Activated naive CD4-positive, alpha-beta T cell treated with anti-CD3 and anti-CD28 coated beads, Interleukin-2, amount 50 U/mL, for 72 hours (primary cell): ENCODE measurements around the gene UPB1. TPM values are rescaled to one million over a fixed set of nuclear protein-coding genes. Genes with fewer than 3 reads are reported as not detected.

Source experiments
- ATAC-seq, 2 donors: fragments of 150-1000 bp; cut with Tn5 transposase; 2 replicates each; pipeline ENCODE4 v1.10.0; 2021; ENCODE audit warnings: mild to moderate bottlenecking in 2 of 2, moderate library complexity in 2 of 2
- DNase-seq, 2 donors: peaks; one replicate each; pipeline ENCODE4 v3.0.0; 2021 to 2022; ENCODE audit warnings: low spot score in 2 of 2
- H3K27ac Mint-ChIP-seq, 2 donors: one replicate each; pipeline ENCODE4 v1.8.0; 2022; ENCODE audit warnings: mild to moderate bottlenecking in 2 of 2, mixed read lengths in 2 of 2
- H3K36me3 Mint-ChIP-seq, 2 donors: one replicate each; pipeline ENCODE4 v1.8.0; 2022; ENCODE audit warnings: mixed read lengths in 2 of 2
- H3K9me3 Mint-ChIP-seq, 2 donors: one replicate each; pipeline ENCODE4 v1.8.0; 2022; ENCODE audit warnings: mixed read lengths in 2 of 2
- total RNA-seq, 2 donors: library from RNA; stranded (reverse); gene quantifications; one replicate each; pipeline ENCODE4 v1.2.3, GENCODE V29; 2022

The UPB1 gene
- total RNA-seq, 2 donors from 2014 or later, result 0.23 to 0.57 TPM

DNA sequence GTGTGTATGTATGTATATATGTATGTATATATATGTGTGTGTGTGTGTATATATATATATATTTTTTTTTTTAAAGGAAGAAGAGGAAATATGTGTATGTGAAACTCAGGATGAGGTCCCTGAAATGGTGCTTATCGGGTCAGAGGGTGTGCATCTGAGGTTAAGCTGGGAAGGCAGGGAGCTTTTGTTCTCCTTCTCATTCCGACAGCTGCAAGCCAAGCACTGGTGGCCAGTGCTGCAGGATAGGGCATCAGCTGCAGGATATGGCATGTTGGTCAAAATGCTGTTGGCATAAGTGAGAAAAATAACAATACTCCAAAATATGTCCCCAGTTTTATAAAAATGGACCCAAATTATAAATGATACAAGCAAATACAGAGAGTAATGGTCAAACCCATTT lies 68.1 kb downstream of the UPB1 start:
- ATAC-seq, result no peak
- Mint-ChIP-seq H3K9me3 (no peaks in the 10 kb centered on the region), H3K36me3 (peaks cover 3 to 14% of the 10 kb centered on the region in 2 donors)

DNA sequence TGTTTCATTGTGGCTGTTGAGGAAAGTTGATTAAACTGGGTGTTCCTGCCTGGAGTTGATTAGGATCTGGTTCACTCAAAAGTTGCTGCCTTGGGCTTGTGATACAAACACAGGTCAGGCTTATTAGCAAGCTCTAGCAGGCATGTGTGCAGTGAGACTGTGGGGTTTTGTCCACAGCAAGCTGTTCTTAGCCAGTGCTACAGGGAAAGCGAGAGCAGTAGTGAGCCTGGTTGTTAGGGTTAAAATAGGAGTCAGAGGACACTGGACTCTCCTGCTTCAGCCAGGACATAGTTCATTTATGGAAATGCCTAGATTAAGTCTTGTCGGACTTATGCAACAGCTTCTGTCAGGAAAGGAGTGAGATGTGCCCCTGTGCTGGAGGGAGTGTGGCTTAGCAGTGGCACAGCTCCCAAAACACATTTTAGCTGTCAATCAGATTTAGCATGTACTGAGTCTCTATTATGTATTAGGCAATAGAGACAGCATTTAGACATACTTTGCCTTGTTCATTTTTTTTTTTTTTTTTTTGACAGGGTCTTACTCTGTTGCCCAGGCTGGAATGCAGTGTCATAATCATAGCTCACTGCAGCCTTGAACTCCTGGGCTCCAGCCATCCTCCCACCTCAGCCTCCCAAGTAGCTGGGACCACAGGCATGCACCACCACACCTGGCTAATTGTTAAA lies 69.4 kb downstream of the UPB1 start:
- Mint-ChIP-seq H3K27ac (peak overlapping the region; percentile 4 to 45), H3K9me3 (no peaks in the 10 kb centered on the region), H3K36me3 (peaks cover 4 to 9% of the 10 kb centered on the region in 2 donors)
- DNase-seq, result no peak
- no peak for ATAC-seq

More for the DNA sequence above, 68.1 kb downstream of the UPB1 start:
- no peak overlapping the region for H3K27ac Mint-ChIP-seq
- DNase-seq, result no peak

- Mint-ChIP-seq H3K27ac (peak overlapping the region in 1 of 2 donors; percentile 4), H3K9me3 (no peaks in the 10 kb centered on the region), H3K36me3 (peaks cover 5 to 9% of the 10 kb centered on the region in 2 donors)
- ATAC-seq (no peak), DNase-seq (no peak)
Measured at GRCh38 chr22:24565077-24565476, 69.9 kb downstream of the UPB1 start.

DNA sequence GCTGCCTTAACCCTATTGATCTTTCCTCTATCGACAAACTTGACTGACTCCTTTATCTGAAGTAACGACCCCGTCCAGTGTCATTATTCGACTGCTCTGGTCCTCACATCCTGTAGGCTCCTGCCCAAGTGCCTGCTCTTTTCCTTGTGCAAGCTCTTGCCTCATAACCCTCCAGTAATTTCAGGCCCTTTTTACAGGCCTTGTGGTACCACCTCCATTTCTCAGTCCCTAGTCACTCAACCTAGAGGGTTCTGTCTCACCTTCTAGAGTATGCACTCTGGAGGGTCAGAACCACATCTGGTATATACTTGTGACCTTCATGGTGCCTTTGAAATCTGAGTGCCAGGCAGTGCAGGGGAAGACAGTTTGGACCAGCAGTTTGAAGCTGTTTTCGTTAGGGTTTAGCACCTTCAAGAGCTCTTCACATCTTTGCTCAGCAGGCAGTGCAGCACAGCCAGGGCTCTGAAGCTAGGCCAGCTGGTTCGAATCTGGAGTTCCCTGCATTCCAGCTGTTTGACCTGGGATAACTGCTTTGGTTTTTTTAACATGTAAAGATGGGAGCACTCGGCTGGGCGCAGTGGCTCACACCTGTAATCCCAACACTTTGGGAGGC lies 71.9 kb downstream of the UPB1 start:
- DNase-seq, result no peak
- Mint-ChIP-seq H3K9me3 (no peaks in the 10 kb centered on the region), H3K36me3 (peaks cover under 1 to 8% of the 10 kb centered on the region in 2 donors), H3K27ac (peak overlapping the region; percentile 11 to 56)
- no peak for ATAC-seq

GRCh38 chr22:24567668-24568067 lies 72.5 kb downstream of the UPB1 start:
- peak overlapping the region; percentile 11 to 56 for H3K27ac Mint-ChIP-seq
- H3K36me3 Mint-ChIP-seq, result peaks cover 0 to 10% of the 10 kb centered on the region in 2 donors
- DNase-seq, result no peak
- ATAC-seq, result no peak
- H3K9me3 Mint-ChIP-seq, result no peaks in the 10 kb centered on the region

- no peak overlapping the region for H3K27ac Mint-ChIP-seq
- H3K36me3 Mint-ChIP-seq, result peaks cover 8 to 10% of the 10 kb centered on the region in 2 donors
- DNase-seq (no peak), ATAC-seq (no peak)
- no peaks in the 10 kb centered on the region for H3K9me3 Mint-ChIP-seq
Measured at GRCh38 chr22:24571266-24571665, 76.1 kb downstream of the UPB1 start.

DNA sequence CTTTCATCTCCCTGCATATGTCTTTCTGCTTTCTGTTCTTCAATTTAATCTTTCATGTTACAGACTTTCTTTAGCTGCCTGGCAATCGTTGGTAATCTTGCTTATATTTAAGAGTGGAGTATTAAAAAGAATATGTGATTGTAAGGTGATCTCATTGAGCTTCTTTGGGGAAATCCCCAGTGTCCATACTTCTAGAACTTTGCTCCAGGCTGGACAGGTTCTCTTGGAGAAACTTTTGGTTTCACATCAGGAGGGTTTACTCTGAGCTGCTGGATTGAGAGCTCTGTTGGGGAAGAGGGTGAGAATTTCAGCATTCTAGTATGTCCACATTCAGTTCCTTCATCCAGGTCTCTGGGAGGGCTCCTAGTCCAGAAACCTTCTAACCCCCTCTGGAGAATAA lies 81.6 kb downstream of the UPB1 start:
- Mint-ChIP-seq H3K36me3 (peaks cover 4 to 14% of the 10 kb centered on the region in 2 donors), H3K9me3 (no peaks in the 10 kb centered on the region), H3K27ac (peak overlapping the region; percentile 27 to 31)
- DNase-seq (no peak), ATAC-seq (no peak)

Other genes with a start within 250 kb of the UPB1 start
- gene SPECC1L, start 224.5 kb upstream of the UPB1 start, total RNA-seq, result 10 to 100 TPM; 32.7 to 38.9 TPM
- 10 to 100 TPM; 33.8 to 34.4 TPM for gene ADORA2A, start 67.7 kb upstream of the UPB1 start, total RNA-seq
- 100 to 1,000 TPM; 106 to 137 TPM for gene GUCD1, start 59.8 kb downstream of the UPB1 start, total RNA-seq
- gene SNRPD3, start 60.7 kb downstream of the UPB1 start, total RNA-seq, result 100 to 1,000 TPM; 115 to 138 TPM
- 1 to 10 TPM in 1 of 2 donors, under 1 TPM in 1; 0.91 to 1.1 TPM for gene LRRC75B, start 97.7 kb downstream of the UPB1 start, total RNA-seq
- gene GGT1, start 107.9 kb downstream of the UPB1 start, total RNA-seq, result 10 to 100 TPM; 31.3 to 48.4 TPM